GM23338 (cell line): ENCODE data around the gene FABP1. TPM values are rescaled to one million over a fixed set of nuclear protein-coding genes. Genes with fewer than 3 reads are reported as not detected.

Source experiments
- ATAC-seq: fragments of 200-7000 bp; cut with Tn5 transposase; 3 replicates; pipeline ENCODE4 v1.9.1; 2020
- DNase-seq: peaks from one replicate; pipeline ENCODE4 v3.0.0-alpha.2; 2015; ENCODE audit warnings: low spot score
- H2AFZ ChIP-seq: fragments of 200-600 bp; sonication (generic); 2 replicates; pipeline ENCODE4 v1.8.0; 2016; ENCODE audit warnings: antibody characterized with exemption, mild to moderate bottlenecking, moderate library complexity
- H3F3A ChIP-seq: fragments of 200-600 bp; sonication (generic); replicated peaks from 2 replicates; pipeline ENCODE4 v1.8.0; 2017; ENCODE audit warnings: antibody characterized with exemption, mixed run types, low read depth
- H3K27ac ChIP-seq: fragments of 200-600 bp; sonication (generic); 2 replicates; pipeline ENCODE4 v1.6.1; 2016; ENCODE audit warnings: low read depth
- H3K27me3 ChIP-seq: fragments of 200-600 bp; sonication (generic); 2 replicates; pipeline ENCODE4 v1.8.0; 2016; ENCODE audit warnings: mild to moderate bottlenecking, mixed run types, moderate library complexity; ENCODE audit not compliant: insufficient read depth
- H3K36me3 ChIP-seq: fragments of 200-600 bp; sonication (generic); 2 replicates; pipeline ENCODE4 v1.8.0; 2016; ENCODE audit warnings: mild to moderate bottlenecking; ENCODE audit not compliant: insufficient read depth
- H3K4me1 ChIP-seq: fragments of 200-600 bp; sonication (generic); 2 replicates; pipeline ENCODE4 v1.8.0; 2016; ENCODE audit warnings: mild to moderate bottlenecking, moderate library complexity; ENCODE audit not compliant: insufficient read depth
- H3K4me2 ChIP-seq: fragments of 200-600 bp; sonication (generic); 2 replicates; pipeline ENCODE4 v1.7.1; 2017; ENCODE audit warnings: mixed run types
- H3K4me3 ChIP-seq: fragments of 200-600 bp; sonication (generic); 2 replicates; pipeline ENCODE4 v1.6.1; 2016; ENCODE audit warnings: mixed run types
- H3K79me2 ChIP-seq: fragments of 200-600 bp; sonication (generic); replicated peaks from 2 replicates; pipeline ENCODE4 v1.8.0; 2017; ENCODE audit warnings: mild to moderate bottlenecking; ENCODE audit not compliant: insufficient read depth
- H3K9me2 ChIP-seq: fragments of 200-600 bp; sonication (generic); 2 replicates; pipeline ENCODE4 v1.8.0; 2017; ENCODE audit not compliant: insufficient read depth
- H4K20me1 ChIP-seq: fragments of 200-600 bp; sonication (generic); replicated peaks from 2 replicates; pipeline ENCODE4 v1.8.0; 2017; ENCODE audit warnings: mild to moderate bottlenecking; ENCODE audit not compliant: insufficient read depth
- H3K27ac Mint-ChIP-seq: 2 replicates; pipeline ENCODE4 v1.8.0; 2020; ENCODE audit warnings: inconsistent platforms, mild to moderate bottlenecking, moderate library complexity, mixed read lengths
- H3K27me3 Mint-ChIP-seq: 3 replicates; pipeline ENCODE4 v1.8.0; 2022; ENCODE audit warnings: low read depth, mild to moderate bottlenecking, moderate library complexity, mixed read lengths, inconsistent platforms; ENCODE audit not compliant: insufficient read depth, poor library complexity
- H3K36me3 Mint-ChIP-seq: 3 replicates; pipeline ENCODE4 v1.8.0; 2021; ENCODE audit warnings: low read depth, mild to moderate bottlenecking, inconsistent platforms, moderate library complexity, mixed read lengths
- H3K4me1 Mint-ChIP-seq: 3 replicates; pipeline ENCODE4 v1.8.0; 2020; ENCODE audit warnings: mild to moderate bottlenecking, inconsistent platforms, mixed read lengths
- H3K4me3 Mint-ChIP-seq: 3 replicates; pipeline ENCODE4 v1.8.0; 2021; ENCODE audit warnings: moderate library complexity, mild to moderate bottlenecking, inconsistent platforms, mixed read lengths
- H3K9me3 Mint-ChIP-seq: 3 replicates; pipeline ENCODE4 v1.8.0; 2020; ENCODE audit warnings: moderate library complexity, mild to moderate bottlenecking, inconsistent platforms, mixed read lengths
- CREB1 ChIP-seq: fragments of 250-450 bp; sonication (Bioruptor Pico); IDR thresholded peaks from 2 replicates; pipeline ENCODE4 v1.5.0; 2020; ENCODE audit warnings: low read depth, mild to moderate bottlenecking, moderate library complexity
- EZH2 ChIP-seq: fragments of 200-600 bp; sonication (generic); IDR thresholded peaks from one replicate; pipeline ENCODE4 v1.8.0; 2017; ENCODE audit warnings: antibody characterized with exemption, mild to moderate bottlenecking, low read depth; ENCODE audit not compliant: unreplicated experiment
- EZH2phosphoT487 ChIP-seq: fragments of 200-600 bp; sonication (generic); IDR thresholded peaks from one replicate; pipeline ENCODE4 v1.8.1; 2018; ENCODE audit warnings: antibody characterized with exemption; ENCODE audit not compliant: unreplicated experiment
- POLR2AphosphoS5 ChIP-seq: IDR thresholded peaks from 2 replicates; pipeline ENCODE4 v1.6.1; 2016; ENCODE audit warnings: antibody characterized with exemption, low read depth
- ZNF114 ChIP-seq: fragments of 250-450 bp; sonication (Bioruptor Pico); IDR thresholded peaks from 2 replicates; pipeline ENCODE4 v1.5.0; 2020; ENCODE audit warnings: mild to moderate bottlenecking, moderate library complexity
- ZNF331 ChIP-seq: fragments of 250-450 bp; sonication (Bioruptor Pico); IDR thresholded peaks from 2 replicates; pipeline ENCODE4 v1.5.0; 2020; ENCODE audit warnings: low read depth, mild to moderate bottlenecking, moderate library complexity
- polyA plus RNA-seq: library from polyadenylated mRNA; unstranded; fragments of >200 nt; fragmentation: Nextera tagmentation; extraction: Ambion mirVana; gene quantifications from 2 replicates; pipeline ENCODE4 v1.2.1, GENCODE V29; 2016
- total RNA-seq: library from RNA; depleted of rRNA; stranded (reverse); fragments of >200 nt; shearing (Covaris generic); gene quantifications from 2 replicates; pipeline ENCODE4 v1.2.3, GENCODE V29; 2014
- TF ChIP-seq, protein P1 (sequence below): IDR thresholded peaks from 2 replicates; pipeline ENCODE4 v1.6.1; 2016; ENCODE audit warnings: antibody characterized with exemption
- TF ChIP-seq, protein P2 (sequence below): fragments of 250-450 bp; sonication (Bioruptor Pico); IDR thresholded peaks from 2 replicates; pipeline ENCODE4 v1.5.0; 2020; ENCODE audit warnings: mild to moderate bottlenecking, moderate library complexity

FABP1 gene
- total and polyA plus RNA-seq, 2 experiments from 2014 or later, result not detected

DNA sequence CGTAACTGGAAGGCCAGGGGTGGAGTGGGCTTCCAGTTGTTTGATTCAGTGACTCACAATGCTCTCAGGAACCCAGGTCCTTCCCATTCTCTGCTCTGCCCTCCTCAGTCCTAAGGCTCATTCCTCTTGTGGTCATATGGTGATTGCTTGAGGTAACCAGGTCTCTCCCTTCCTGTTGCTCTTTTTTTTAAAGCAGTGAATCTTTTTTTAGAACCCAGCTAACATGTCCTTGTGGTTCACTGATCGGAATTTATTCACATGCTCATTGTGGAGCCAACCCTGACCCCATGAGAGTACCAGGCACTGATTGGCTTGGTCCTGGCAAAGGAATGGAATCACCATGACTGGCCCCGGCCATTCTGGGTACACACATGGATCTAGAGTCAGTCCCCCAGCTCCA lies 49.7 kb upstream of the FABP1 start:
- Histone ChIP-seq H3K4me3 (no peak overlapping the region), H3K36me3 (no peaks in the 10 kb centered on the region), H3K27ac (no peak overlapping the region), H3K4me2 (no peak overlapping the region), H3F3A (no peaks in the 10 kb centered on the region), H2AFZ (no peak overlapping the region), H3K79me2 (no peaks in the 10 kb centered on the region), H4K20me1 (no peaks in the 10 kb centered on the region), H3K27me3 (no peaks in the 10 kb centered on the region), H3K9me2 (no peaks in the 10 kb centered on the region), H3K4me1 (no peaks in the 10 kb centered on the region; the same call in 1 of the 2 replicates)
- no peaks in the 10 kb centered on the region for H3K9me3 Mint-ChIP-seq
- no peak for ATAC-seq
- H3K4me3 Mint-ChIP-seq, result no peak overlapping the region
- no peaks in the 10 kb centered on the region for H3K36me3 Mint-ChIP-seq
- no peak overlapping the region for H3K27ac Mint-ChIP-seq
- peaks cover 7% of the 10 kb centered on the region for H3K27me3 Mint-ChIP-seq
- no peak for DNase-seq
- TF ChIP-seq ZNF331 (CRISPR knock-in tag) (no peak), ZNF114 (CRISPR knock-in tag) (no peak)
- TF ChIP-seq, protein P1, sequence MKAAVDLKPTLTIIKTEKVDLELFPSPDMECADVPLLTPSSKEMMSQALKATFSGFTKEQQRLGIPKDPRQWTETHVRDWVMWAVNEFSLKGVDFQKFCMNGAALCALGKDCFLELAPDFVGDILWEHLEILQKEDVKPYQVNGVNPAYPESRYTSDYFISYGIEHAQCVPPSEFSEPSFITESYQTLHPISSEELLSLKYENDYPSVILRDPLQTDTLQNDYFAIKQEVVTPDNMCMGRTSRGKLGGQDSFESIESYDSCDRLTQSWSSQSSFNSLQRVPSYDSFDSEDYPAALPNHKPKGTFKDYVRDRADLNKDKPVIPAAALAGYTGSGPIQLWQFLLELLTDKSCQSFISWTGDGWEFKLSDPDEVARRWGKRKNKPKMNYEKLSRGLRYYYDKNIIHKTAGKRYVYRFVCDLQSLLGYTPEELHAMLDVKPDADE, result no peak
- peaks cover 11% of the 10 kb centered on the region; the same call in 2 of the 3 replicates for H3K4me1 Mint-ChIP-seq

DNA sequence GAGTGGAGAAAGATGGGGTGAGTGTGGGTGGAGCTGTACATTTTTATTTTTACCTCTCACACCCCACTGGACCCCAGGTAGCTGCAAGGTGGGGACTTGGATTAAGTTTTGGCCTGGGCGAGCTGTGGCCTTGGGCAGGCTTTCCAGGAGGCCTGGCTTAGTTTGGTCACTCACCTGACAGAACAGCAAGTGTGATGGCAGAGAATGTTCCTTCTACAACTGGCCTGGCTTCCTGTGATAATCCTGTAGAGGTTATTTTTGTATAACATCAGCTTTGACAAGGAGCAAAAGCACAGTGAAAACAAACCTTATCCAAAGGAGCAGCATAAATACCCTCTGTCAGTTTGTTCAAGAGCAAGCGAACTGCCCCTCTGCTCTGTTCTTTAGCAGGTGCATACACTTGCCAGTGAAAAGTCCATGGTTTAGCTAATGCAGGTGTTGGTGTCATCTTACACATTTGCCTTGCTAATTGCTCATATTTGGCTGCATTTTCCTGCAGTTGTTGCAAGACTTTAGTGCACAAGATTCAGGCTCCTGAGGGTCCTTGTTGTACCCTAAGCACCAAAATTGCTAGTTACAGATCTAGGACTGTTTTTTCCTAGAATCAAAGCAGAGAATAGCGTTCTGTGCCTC lies 48.6 kb upstream of the FABP1 start:
- no peaks in the 10 kb centered on the region for H3F3A ChIP-seq
- H3K4me3 ChIP-seq, result no peak overlapping the region
- TF ChIP-seq CREB1 (CRISPR knock-in tag) (no peak), EZH2phosphoT487 (no peak), POLR2AphosphoS5 (no peak), EZH2 (no peak)
- TF ChIP-seq, protein P2, sequence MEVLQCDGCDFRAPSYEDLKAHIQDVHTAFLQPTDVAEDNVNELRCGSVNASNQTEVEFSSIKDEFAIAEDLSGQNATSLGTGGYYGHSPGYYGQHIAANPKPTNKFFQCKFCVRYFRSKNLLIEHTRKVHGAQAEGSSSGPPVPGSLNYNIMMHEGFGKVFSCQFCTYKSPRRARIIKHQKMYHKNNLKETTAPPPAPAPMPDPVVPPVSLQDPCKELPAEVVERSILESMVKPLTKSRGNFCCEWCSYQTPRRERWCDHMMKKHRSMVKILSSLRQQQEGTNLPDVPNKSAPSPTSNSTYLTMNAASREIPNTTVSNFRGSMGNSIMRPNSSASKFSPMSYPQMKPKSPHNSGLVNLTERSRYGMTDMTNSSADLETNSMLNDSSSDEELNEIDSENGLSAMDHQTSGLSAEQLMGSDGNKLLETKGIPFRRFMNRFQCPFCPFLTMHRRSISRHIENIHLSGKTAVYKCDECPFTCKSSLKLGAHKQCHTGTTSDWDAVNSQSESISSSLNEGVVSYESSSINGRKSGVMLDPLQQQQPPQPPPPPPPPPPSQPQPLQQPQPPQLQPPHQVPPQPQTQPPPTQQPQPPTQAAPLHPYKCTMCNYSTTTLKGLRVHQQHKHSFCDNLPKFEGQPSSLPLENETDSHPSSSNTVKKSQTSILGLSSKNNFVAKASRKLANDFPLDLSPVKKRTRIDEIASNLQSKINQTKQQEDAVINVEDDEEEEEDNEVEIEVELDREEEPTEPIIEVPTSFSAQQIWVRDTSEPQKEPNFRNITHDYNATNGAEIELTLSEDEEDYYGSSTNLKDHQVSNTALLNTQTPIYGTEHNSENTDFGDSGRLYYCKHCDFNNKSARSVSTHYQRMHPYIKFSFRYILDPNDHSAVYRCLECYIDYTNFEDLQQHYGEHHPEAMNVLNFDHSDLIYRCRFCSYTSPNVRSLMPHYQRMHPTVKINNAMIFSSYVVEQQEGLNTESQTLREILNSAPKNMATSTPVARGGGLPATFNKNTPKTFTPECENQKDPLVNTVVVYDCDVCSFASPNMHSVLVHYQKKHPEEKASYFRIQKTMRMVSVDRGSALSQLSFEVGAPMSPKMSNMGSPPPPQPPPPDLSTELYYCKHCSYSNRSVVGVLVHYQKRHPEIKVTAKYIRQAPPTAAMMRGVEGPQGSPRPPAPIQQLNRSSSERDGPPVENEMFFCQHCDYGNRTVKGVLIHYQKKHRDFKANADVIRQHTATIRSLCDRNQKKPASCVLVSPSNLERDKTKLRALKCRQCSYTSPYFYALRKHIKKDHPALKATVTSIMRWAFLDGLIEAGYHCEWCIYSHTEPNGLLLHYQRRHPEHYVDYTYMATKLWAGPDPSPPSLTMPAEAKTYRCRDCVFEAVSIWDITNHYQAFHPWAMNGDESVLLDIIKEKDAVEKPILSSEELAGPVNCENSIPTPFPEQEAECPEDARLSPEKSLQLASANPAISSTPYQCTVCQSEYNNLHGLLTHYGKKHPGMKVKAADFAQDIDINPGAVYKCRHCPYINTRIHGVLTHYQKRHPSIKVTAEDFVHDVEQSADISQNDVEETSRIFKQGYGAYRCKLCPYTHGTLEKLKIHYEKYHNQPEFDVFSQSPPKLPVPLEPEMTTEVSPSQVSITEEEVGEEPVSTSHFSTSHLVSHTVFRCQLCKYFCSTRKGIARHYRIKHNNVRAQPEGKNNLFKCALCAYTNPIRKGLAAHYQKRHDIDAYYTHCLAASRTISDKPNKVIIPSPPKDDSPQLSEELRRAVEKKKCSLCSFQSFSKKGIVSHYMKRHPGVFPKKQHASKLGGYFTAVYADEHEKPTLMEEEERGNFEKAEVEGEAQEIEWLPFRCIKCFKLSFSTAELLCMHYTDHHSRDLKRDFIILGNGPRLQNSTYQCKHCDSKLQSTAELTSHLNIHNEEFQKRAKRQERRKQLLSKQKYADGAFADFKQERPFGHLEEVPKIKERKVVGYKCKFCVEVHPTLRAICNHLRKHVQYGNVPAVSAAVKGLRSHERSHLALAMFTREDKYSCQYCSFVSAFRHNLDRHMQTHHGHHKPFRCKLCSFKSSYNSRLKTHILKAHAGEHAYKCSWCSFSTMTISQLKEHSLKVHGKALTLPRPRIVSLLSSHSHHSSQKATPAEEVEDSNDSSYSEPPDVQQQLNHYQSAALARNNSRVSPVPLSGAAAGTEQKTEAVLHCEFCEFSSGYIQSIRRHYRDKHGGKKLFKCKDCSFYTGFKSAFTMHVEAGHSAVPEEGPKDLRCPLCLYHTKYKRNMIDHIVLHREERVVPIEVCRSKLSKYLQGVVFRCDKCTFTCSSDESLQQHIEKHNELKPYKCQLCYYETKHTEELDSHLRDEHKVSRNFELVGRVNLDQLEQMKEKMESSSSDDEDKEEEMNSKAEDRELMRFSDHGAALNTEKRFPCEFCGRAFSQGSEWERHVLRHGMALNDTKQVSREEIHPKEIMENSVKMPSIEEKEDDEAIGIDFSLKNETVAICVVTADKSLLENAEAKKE, result no peak
- no peaks in the 10 kb centered on the region for H3K79me2 ChIP-seq
- no peak overlapping the region for H3K4me2 ChIP-seq
- no peak overlapping the region for H2AFZ ChIP-seq
- DNase-seq (no peak), ATAC-seq (no peak; the same call in 2 of the 3 replicates)
- no peaks in the 10 kb centered on the region; the same call in 1 of the 2 replicates for H3K4me1 ChIP-seq
- H3K27ac Mint-ChIP-seq, result no peak overlapping the region
- peaks cover 14% of the 10 kb centered on the region for H3K4me1 Mint-ChIP-seq
- no peaks in the 10 kb centered on the region for H3K36me3 Mint-ChIP-seq
- H4K20me1 ChIP-seq, result no peaks in the 10 kb centered on the region
- peaks cover 10% of the 10 kb centered on the region for H3K27me3 Mint-ChIP-seq
- no peaks in the 10 kb centered on the region for H3K36me3 ChIP-seq
- no peak overlapping the region for H3K4me3 Mint-ChIP-seq
- no peaks in the 10 kb centered on the region for H3K9me3 Mint-ChIP-seq
- no peaks in the 10 kb centered on the region for H3K9me2 ChIP-seq
- H3K27me3 ChIP-seq, result no peaks in the 10 kb centered on the region
- no peak overlapping the region for H3K27ac ChIP-seq
